Left ventricle myocardium inferior (tissue), 1 donor: Measurements from ENCODE around the gene HOXC10. TPM values are rescaled to one million over a fixed set of nuclear protein-coding genes. Genes with fewer than 3 reads are reported as not detected.

Experiments
- DNase-seq: peaks from one replicate; pipeline ENCODE4 v3.0.0-alpha.2; 2020
- H3K27ac ChIP-seq: fragments of 200-600 bp; replicated peaks from 2 replicates; pipeline ENCODE4 v1.8.0; 2021
- H3K27me3 ChIP-seq: fragments of 200-600 bp; 2 replicates; pipeline ENCODE4 v1.8.0; 2021; ENCODE audit warnings: low read depth
- H3K36me3 ChIP-seq: fragments of 200-600 bp; 2 replicates; pipeline ENCODE4 v1.8.0; 2021
- H3K4me1 ChIP-seq: fragments of 200-600 bp; 2 replicates; pipeline ENCODE4 v1.8.0; 2021
- H3K4me3 ChIP-seq: fragments of 200-600 bp; 2 replicates; pipeline ENCODE4 v1.8.0; 2021; ENCODE audit warnings: mild to moderate bottlenecking, moderate library complexity
- H3K9me3 ChIP-seq: fragments of 200-600 bp; replicated peaks from 2 replicates; pipeline ENCODE4 v1.8.0; 2021
- CTCF ChIP-seq: fragments of 200-600 bp; IDR thresholded peaks from 2 replicates; pipeline ENCODE4 v1.8.0; 2021; ENCODE audit warnings: antibody characterized with exemption, mild to moderate bottlenecking, borderline replicate concordance
- intact Hi-C: fragments of 100-400 bp; cut with micrococcal nuclease; formaldehyde crosslinking; loops from one replicate; pipeline ENCODE4 v1.11.0; 2022
- total RNA-seq: library from RNA; stranded (reverse); fragmentation: NEBNext Ultra II Directional; extraction: Animal tissue kit (Norgen Biotek cat#: 25700); gene quantifications from one replicate; pipeline ENCODE4 v1.2.1, GENCODE V29; 2021
- donor health status: DM: no; HTN: yes; CAD: no; lungs with severe emphysema.

The HOXC10 gene
- total RNA-seq, 1 donor from 2014 or later = not detected

DNA sequence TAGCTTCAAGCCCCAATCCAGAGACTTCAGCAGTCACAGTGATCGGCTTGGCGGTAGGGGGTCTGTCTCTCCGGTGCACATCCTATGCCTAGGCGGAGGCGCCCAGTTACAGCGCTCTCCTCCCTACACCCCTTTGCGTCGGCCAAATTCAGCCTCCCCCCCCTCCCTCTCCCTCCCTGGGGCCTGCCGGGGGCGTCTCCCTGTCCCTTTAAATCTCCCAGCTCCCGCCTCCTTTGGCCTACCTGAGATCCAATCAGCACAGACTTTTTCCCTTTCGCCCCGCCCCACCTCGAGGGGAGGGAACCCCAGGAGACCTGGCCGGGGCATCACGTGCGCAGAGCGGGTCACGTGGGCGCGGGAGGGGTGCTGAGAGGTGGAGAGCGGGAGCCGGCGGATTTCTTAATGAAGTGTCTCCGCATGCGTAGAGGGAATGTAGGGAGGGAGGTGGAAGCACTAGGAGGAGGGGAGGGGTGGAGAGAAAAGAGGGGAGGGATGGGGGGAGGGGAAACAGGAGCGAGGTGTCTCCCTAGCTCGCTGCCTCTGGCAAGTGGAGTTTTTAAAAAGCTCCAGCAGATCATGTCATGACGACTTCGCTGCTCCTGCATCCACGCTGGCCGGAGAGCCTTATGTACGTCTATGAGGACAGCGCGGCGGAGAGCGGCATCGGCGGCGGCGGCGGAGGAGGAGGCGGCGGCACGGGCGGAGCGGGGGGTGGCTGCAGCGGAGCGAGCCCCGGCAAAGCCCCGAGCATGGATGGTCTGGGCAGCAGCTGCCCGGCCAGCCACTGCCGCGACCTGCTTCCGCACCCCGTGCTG is 46.4 kb upstream of the HOXC10 start, which contains the start of gene HOXC13:
Gene HOXC13 (plus strand): TSS at position 506 of the 815 bp plus-strand sequence. CDS start 76 bp downstream, at position 582.
- H3K27me3 ChIP-seq = peaks cover 100% of the 10 kb centered on the region
- DNase-seq = no peak

DNA sequence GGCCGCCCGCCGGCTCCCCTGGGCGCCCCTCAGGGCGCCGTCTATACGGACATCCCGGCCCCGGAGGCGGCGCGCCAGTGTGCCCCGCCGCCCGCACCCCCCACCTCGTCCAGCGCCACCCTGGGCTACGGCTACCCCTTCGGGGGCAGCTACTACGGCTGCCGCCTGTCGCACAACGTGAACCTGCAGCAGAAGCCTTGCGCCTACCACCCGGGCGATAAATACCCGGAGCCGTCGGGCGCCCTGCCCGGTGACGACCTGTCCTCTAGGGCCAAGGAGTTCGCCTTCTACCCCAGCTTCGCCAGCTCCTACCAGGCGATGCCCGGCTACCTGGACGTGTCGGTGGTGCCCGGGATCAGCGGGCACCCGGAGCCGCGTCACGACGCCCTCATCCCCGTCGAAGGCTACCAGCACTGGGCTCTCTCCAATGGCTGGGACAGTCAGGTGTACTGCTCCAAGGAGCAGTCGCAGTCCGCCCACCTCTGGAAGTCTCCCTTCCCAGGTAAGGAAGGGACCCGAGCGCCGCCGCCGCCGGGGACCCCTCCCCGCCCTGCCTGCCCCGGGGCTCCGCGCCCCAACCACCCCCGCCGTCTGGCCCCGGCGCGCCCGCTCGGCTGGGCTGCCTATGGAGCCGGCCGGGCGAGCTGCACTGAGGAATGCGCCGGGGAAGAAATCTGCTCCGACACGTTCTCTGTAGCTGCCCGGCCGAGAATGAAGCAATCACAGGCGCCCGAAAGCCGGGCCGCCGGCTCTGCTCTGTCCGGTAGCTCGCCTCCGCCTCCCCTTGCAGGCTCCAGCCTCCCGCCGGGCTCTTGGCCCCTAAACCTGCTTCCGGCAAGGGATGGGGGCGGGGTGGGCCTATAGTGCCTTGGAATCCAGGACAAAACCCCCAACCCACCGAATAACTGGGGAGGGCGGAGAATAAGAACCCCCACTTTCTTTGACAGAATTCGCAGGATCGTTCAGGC is 45.5 kb upstream of the HOXC10 start:
- no peak overlapping the region for H3K4me3 ChIP-seq
- peaks cover 20% of the 10 kb centered on the region for H3K4me1 ChIP-seq
- no peak for DNase-seq
- no peak for TF ChIP-seq CTCF
- no peaks in the 10 kb centered on the region for H3K36me3 ChIP-seq
- peaks cover 100% of the 10 kb centered on the region for H3K27me3 ChIP-seq
- intact Hi-C loops = no loop called here
- H3K27ac ChIP-seq = no peak overlapping the region
- H3K9me3 ChIP-seq = no peaks in the 10 kb centered on the region

More for the DNA sequence above, 46.4 kb upstream of the HOXC10 start, which contains the start of gene HOXC13:
- peak within 1 kb of the TSS; percentile 19 for H3K4me3 ChIP-seq
- H3K9me3 ChIP-seq = no peaks in the 10 kb centered on the region
- TF ChIP-seq CTCF = no peak
- peaks cover 20% of the 10 kb centered on the region for H3K4me1 ChIP-seq
- H3K36me3 ChIP-seq = no peaks in the 10 kb centered on the region
- intact Hi-C loops = no loop called here
- H3K27ac ChIP-seq = no peak within 1 kb of the TSS

DNA sequence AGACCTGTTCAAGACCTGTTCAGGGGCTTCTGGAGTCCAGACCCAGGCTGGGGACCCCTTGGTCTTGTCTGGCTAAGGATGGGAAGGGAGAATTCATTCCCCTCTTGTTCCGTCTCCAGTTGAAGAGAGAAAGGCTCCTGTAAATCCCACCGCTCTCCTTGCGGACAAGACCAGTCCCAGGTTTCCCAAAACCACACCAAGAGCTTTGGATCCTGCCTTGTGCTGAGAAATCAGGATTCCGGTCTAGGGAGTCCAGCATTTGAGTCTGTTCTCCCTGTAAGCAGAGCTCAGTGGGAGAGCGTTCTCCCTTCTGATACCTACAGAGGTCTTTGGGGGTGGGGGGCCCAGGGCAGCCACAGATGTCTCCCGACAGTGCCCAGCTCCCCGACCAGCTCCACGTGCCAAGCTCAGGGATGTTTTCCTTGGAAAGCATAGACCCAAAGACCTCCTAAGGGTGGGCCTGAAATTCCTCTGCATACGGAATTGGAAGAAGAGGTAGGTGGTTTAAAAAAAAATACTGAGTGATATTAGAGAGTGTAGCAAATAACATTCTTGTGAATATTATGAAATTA is 44.4 kb upstream of the HOXC10 start:
- intact Hi-C loops = no loop called here
- no peak for TF ChIP-seq CTCF
- Histone ChIP-seq H3K9me3 (no peaks in the 10 kb centered on the region), H3K4me1 (peaks cover 14% of the 10 kb centered on the region), H3K4me3 (no peak overlapping the region), H3K36me3 (no peaks in the 10 kb centered on the region), H3K27me3 (peaks cover 100% of the 10 kb centered on the region), H3K27ac (no peak overlapping the region)
- DNase-seq = no peak

- TF ChIP-seq CTCF = no peak
- intact Hi-C loops = no loop called here
- Histone ChIP-seq H3K27me3 (peaks cover 100% of the 10 kb centered on the region), H3K36me3 (no peaks in the 10 kb centered on the region), H3K4me1 (peaks cover 10% of the 10 kb centered on the region), H3K9me3 (no peaks in the 10 kb centered on the region), H3K27ac (no peak overlapping the region), H3K4me3 (no peak overlapping the region)
- no peak for DNase-seq
Measured at GRCh38 chr12:53941187-53941586, 43.8 kb upstream of the HOXC10 start.

DNA sequence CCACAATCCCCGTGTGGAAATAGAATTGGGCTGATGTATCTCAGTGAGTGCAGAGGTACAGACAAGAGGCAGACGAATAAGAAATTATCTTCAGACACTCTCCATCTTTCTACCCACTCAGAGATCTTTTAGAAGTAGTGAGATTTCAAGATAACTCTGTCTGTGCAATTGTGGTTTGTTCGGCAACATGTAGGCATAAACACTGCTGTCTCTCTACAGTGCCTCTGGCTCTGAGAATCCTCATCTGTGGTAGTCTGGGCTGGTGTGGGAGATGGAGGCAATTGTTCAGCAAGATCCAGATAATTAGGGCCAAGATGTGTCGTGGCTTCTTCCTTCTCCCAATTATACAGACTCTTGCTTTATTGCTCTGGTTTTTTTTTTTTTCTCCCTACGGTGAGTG is 43.2 kb upstream of the HOXC10 start:
- Histone ChIP-seq H3K4me3 (no peak overlapping the region), H3K4me1 (peaks cover 10% of the 10 kb centered on the region), H3K36me3 (no peaks in the 10 kb centered on the region), H3K27me3 (peaks cover 100% of the 10 kb centered on the region), H3K9me3 (no peaks in the 10 kb centered on the region), H3K27ac (no peak overlapping the region)
- TF ChIP-seq CTCF = no peak
- no peak for DNase-seq
- intact Hi-C loops = no loop called here
